MM.1S (cell line): Measurements from ENCODE around the gene UQCR10.

Experiments
- DNase-seq: peaks from one replicate; pipeline ENCODE4 v3.0.0-alpha.2; 2015
- H2AFZ ChIP-seq: fragments of 300-600 bp; sonication (generic); 2 replicates; pipeline ENCODE4 v1.6.0; 2016; ENCODE audit warnings: antibody characterized with exemption, low read length
- H3F3A ChIP-seq: fragments of 300-600 bp; sonication (generic); 2 replicates; pipeline ENCODE4 v1.6.1; 2016; ENCODE audit warnings: mild to moderate bottlenecking, antibody characterized with exemption, low read length, moderate library complexity, mixed read lengths; ENCODE audit not compliant: insufficient read depth
- H3K27ac ChIP-seq: fragments of 300-600 bp; sonication (generic); 2 replicates; pipeline ENCODE4 v1.5.1; 2016; ENCODE audit warnings: mild to moderate bottlenecking, low read length
- H3K27me3 ChIP-seq: fragments of 300-600 bp; sonication (generic); replicated peaks from 2 replicates; pipeline ENCODE4 v1.6.0; 2016; ENCODE audit warnings: low read length; ENCODE audit not compliant: insufficient read depth
- H3K36me3 ChIP-seq: fragments of 300-600 bp; sonication (generic); replicated peaks from 2 replicates; pipeline ENCODE4 v1.6.1; 2016; ENCODE audit warnings: mild to moderate bottlenecking, low read length, mixed read lengths; ENCODE audit not compliant: insufficient read depth
- H3K4me1 ChIP-seq: fragments of 300-600 bp; sonication (generic); 2 replicates; pipeline ENCODE4 v1.6.1; 2016; ENCODE audit warnings: low read length, mixed read lengths
- H3K4me2 ChIP-seq: fragments of 300-600 bp; sonication (generic); 2 replicates; pipeline ENCODE4 v1.6.0; 2016; ENCODE audit warnings: low read depth, low read length
- H3K4me3 ChIP-seq: fragments of 300-600 bp; sonication (generic); 2 replicates; pipeline ENCODE4 v1.5.1; 2016; ENCODE audit warnings: low read length, mixed read lengths
- H3K79me2 ChIP-seq: fragments of 300-600 bp; sonication (generic); 2 replicates; pipeline ENCODE4 v1.6.1; 2016; ENCODE audit warnings: mixed run types, low read length, mixed read lengths
- H3K9ac ChIP-seq: fragments of 300-600 bp; sonication (generic); 2 replicates; pipeline ENCODE4 v1.6.1; 2016; ENCODE audit warnings: low read length, mixed read lengths
- H3K9me2 ChIP-seq: fragments of 300-600 bp; sonication (generic); replicated peaks from 2 replicates; pipeline ENCODE4 v1.6.1; 2016; ENCODE audit warnings: mild to moderate bottlenecking, low read length, mixed read lengths; ENCODE audit not compliant: insufficient read depth
- H3K9me3 ChIP-seq: fragments of 300-600 bp; sonication (generic); replicated peaks from 2 replicates; pipeline ENCODE4 v1.6.1; 2016; ENCODE audit warnings: mild to moderate bottlenecking, low read length, mixed read lengths; ENCODE audit not compliant: insufficient read depth
- H4K20me1 ChIP-seq: fragments of 300-600 bp; sonication (generic); 2 replicates; pipeline ENCODE4 v1.6.1; 2016; ENCODE audit warnings: mild to moderate bottlenecking, low read length, moderate library complexity, mixed read lengths; ENCODE audit not compliant: insufficient read depth
- EZH2 ChIP-seq: fragments of 300-600 bp; sonication (generic); optimal IDR thresholded peaks from 2 replicates; pipeline ENCODE3; 2017; ENCODE audit warnings: low read depth, mild to moderate bottlenecking, antibody characterized with exemption, low read length, mixed read lengths
- EZH2phosphoT487 ChIP-seq: fragments of 300-600 bp; sonication (generic); IDR thresholded peaks from 2 replicates; pipeline ENCODE4 v1.6.1; 2018; ENCODE audit warnings: antibody characterized with exemption, low read length
- TF ChIP-seq, protein P1 (sequence below): fragments of 300-600 bp; sonication (generic); IDR thresholded peaks from 2 replicates; pipeline ENCODE4 v1.5.1; 2016; ENCODE audit warnings: antibody characterized with exemption, low read length, mixed read lengths

Gene UQCR10

DNA sequence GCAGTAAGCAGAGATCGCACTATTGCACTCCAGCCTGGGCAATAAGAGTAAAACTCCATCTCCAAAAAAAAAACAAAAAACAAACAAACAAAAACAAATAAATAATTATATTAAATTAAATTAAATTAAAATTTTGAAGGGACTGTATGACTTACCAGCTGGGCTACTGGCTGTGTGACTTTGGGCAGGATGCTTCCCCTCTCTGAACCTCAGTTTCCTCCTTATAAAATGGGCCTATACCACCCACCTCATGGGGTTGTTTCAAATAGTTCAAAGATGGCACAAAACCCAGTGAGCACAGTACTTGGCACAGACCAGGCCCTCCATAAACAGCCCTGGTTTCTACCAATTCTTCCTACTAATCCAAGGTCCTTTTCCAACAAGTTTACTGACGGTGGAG lies 36.0 kb downstream of the UQCR10 start:
- TF ChIP-seq EZH2 (no peak), EZH2phosphoT487 (no peak)
- TF ChIP-seq, protein P1, sequence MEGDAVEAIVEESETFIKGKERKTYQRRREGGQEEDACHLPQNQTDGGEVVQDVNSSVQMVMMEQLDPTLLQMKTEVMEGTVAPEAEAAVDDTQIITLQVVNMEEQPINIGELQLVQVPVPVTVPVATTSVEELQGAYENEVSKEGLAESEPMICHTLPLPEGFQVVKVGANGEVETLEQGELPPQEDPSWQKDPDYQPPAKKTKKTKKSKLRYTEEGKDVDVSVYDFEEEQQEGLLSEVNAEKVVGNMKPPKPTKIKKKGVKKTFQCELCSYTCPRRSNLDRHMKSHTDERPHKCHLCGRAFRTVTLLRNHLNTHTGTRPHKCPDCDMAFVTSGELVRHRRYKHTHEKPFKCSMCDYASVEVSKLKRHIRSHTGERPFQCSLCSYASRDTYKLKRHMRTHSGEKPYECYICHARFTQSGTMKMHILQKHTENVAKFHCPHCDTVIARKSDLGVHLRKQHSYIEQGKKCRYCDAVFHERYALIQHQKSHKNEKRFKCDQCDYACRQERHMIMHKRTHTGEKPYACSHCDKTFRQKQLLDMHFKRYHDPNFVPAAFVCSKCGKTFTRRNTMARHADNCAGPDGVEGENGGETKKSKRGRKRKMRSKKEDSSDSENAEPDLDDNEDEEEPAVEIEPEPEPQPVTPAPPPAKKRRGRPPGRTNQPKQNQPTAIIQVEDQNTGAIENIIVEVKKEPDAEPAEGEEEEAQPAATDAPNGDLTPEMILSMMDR, result no peak
- no peak overlapping the region for H3K9ac ChIP-seq
- H2AFZ ChIP-seq, result no peak overlapping the region
- no peaks in the 10 kb centered on the region for H3F3A ChIP-seq
- no peaks in the 10 kb centered on the region for H3K9me3 ChIP-seq
- H3K4me2 ChIP-seq, result no peak overlapping the region
- H4K20me1 ChIP-seq, result no peaks in the 10 kb centered on the region
- no peaks in the 10 kb centered on the region for H3K27me3 ChIP-seq
- no peak overlapping the region for H3K27ac ChIP-seq
- no peaks in the 10 kb centered on the region for H3K9me2 ChIP-seq
- DNase-seq, result no peak
- peaks cover 3% of the 10 kb centered on the region for H3K36me3 ChIP-seq
- no peak overlapping the region for H3K4me3 ChIP-seq
- no peaks in the 10 kb centered on the region for H3K4me1 ChIP-seq
- no peaks in the 10 kb centered on the region for H3K79me2 ChIP-seq

DNA sequence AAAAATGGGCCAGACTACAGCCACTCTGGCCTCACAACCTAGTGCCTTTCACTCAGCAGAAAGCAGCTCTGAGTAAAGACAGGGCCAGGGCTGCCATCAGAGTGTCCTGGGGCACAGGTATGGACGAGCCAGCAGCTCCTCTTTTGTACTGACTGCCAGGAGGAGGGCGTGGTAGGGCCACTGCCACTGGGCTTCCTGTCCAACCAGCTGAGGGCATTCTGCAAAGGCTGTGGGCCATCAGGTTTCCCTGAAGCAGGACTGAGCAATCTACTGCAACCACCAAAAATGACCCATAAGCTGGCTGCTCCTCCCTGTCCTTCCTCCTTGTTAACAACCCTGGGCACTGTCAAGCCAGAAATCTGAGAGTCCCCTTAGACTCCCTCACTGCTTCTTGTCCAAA lies 37.8 kb downstream of the UQCR10 start:
- Histone ChIP-seq H3K9me3 (no peaks in the 10 kb centered on the region), H3K4me1 (no peaks in the 10 kb centered on the region), H3K9me2 (no peaks in the 10 kb centered on the region), H2AFZ (no peak overlapping the region), H3K4me2 (no peak overlapping the region), H3F3A (no peaks in the 10 kb centered on the region), H3K27me3 (no peaks in the 10 kb centered on the region), H3K4me3 (no peak overlapping the region), H3K79me2 (no peaks in the 10 kb centered on the region), H3K36me3 (peaks cover 3% of the 10 kb centered on the region), H3K27ac (no peak overlapping the region), H4K20me1 (no peaks in the 10 kb centered on the region), H3K9ac (no peak overlapping the region)
- TF ChIP-seq EZH2phosphoT487 (no peak), EZH2 (no peak)
- TF ChIP-seq, protein P1, result no peak
- no peak for DNase-seq

DNA sequence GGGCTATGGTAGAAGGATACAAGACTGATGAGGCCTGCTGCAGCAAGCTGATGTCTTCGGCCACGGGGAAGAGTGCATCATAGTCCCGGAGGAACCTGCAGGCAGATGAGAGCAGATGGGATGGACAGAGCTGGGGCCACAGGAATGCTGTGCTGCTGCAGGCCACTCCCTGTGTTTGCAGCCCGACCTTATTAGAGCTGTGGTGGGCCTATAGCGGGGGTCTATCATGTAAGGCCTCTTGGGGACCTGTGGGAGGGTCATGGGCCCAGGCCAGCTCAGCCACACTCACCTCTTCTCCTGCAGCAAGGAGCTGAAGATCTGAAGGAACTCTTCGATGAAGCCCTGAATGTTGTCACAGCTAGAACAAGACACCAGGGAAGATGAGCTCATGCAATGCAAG lies 39.0 kb downstream of the UQCR10 start:
- Histone ChIP-seq H3K79me2 (no peaks in the 10 kb centered on the region), H3K36me3 (peaks cover 3% of the 10 kb centered on the region)

GRCh38 chr22:29810216-29810615 lies 43.0 kb downstream of the UQCR10 start:
- Histone ChIP-seq H3K27me3 (no peaks in the 10 kb centered on the region), H3K9ac (no peak overlapping the region), H3K9me2 (no peaks in the 10 kb centered on the region), H3K4me1 (no peaks in the 10 kb centered on the region), H3K4me3 (no peak overlapping the region), H3K27ac (no peak overlapping the region), H3K9me3 (no peaks in the 10 kb centered on the region), H3K4me2 (no peak overlapping the region), H4K20me1 (no peaks in the 10 kb centered on the region), H3K36me3 (peaks cover 3% of the 10 kb centered on the region), H2AFZ (no peak overlapping the region), H3F3A (no peaks in the 10 kb centered on the region), H3K79me2 (no peaks in the 10 kb centered on the region)
- DNase-seq, result no peak
- TF ChIP-seq EZH2, result no peak
- TF ChIP-seq EZH2phosphoT487, result no peak
- TF ChIP-seq, protein P1, result no peak

More for the DNA sequence above, 39.0 kb downstream of the UQCR10 start:
- Histone ChIP-seq H3K9ac (no peak overlapping the region), H3K27ac (no peak overlapping the region), H3F3A (no peaks in the 10 kb centered on the region), H3K27me3 (no peaks in the 10 kb centered on the region), H3K4me2 (no peak overlapping the region), H4K20me1 (no peaks in the 10 kb centered on the region), H3K9me3 (no peaks in the 10 kb centered on the region), H2AFZ (no peak overlapping the region), H3K4me3 (no peak overlapping the region), H3K9me2 (no peaks in the 10 kb centered on the region), H3K4me1 (no peaks in the 10 kb centered on the region)
- TF ChIP-seq EZH2, result no peak
- TF ChIP-seq EZH2phosphoT487, result no peak
- no peak for DNase-seq
